Neuronal stem cell (in vitro differentiated cells): ENCODE data around the gene STUB1.

Experiments used
- DNase-seq: peaks from one replicate; pipeline ENCODE4 v3.0.0-alpha.2; 2013; ENCODE audit warnings: low spot score
- H2AFZ ChIP-seq: one replicate; pipeline ENCODE4 v1.6.1; 2013; ENCODE audit warnings: mild to moderate bottlenecking, low read length, inconsistent platforms
- H2AK5ac ChIP-seq: 2 replicates; pipeline ENCODE4 v1.6.1; 2013; ENCODE audit warnings: low read depth, mild to moderate bottlenecking, inconsistent platforms, low read length, moderate library complexity, mixed read lengths
- H2BK120ac ChIP-seq: 2 replicates; pipeline ENCODE4 v1.6.1; 2013; ENCODE audit warnings: low read depth, mild to moderate bottlenecking, inconsistent platforms, low read length, moderate library complexity, mixed read lengths
- H2BK12ac ChIP-seq: one replicate; pipeline ENCODE4 v1.6.1; 2013; ENCODE audit warnings: low read length, inconsistent platforms
- H2BK15ac ChIP-seq: 2 replicates; pipeline ENCODE4 v1.6.1; 2013; ENCODE audit warnings: mild to moderate bottlenecking, low read length, inconsistent platforms, mixed read lengths
- H2BK5ac ChIP-seq: one replicate; pipeline ENCODE4 v1.6.1; 2013; ENCODE audit warnings: inconsistent platforms, mild to moderate bottlenecking, low read length, moderate library complexity
- H3K14ac ChIP-seq: one replicate; pipeline ENCODE4 v1.6.1; 2013; ENCODE audit warnings: low read length, inconsistent platforms
- H3K18ac ChIP-seq: 2 replicates; pipeline ENCODE4 v1.6.1; 2013; ENCODE audit warnings: low read length, inconsistent platforms
- H3K23ac ChIP-seq: 2 replicates; pipeline ENCODE4 v1.6.1; 2013; ENCODE audit warnings: low read depth, mild to moderate bottlenecking, mixed read lengths, low read length, inconsistent platforms; ENCODE audit not compliant: poor library complexity
- H3K27ac ChIP-seq: replicated peaks from 3 replicates; pipeline ENCODE4 v1.5.1; 2013; ENCODE audit warnings: low read length, inconsistent platforms
- H3K27me3 ChIP-seq, 3 experiments: 2 replicates each; pipeline ENCODE4 v1.6.1; 2013; ENCODE audit warnings: low read length in 3 of 3, mild to moderate bottlenecking in 2 of 3, inconsistent platforms in 1 of 3, low read depth in 1 of 3, mixed read lengths in 1 of 3, moderate library complexity in 1 of 3; ENCODE audit not compliant: control insufficient read depth in 3 of 3, insufficient read depth in 3 of 3
- H3K36me3 ChIP-seq, 2 donors: replicated peaks in 1 of 2; 2 replicates each; pipeline ENCODE4 v1.6.1; 2013; ENCODE audit warnings: low read length in 2 of 2; ENCODE audit not compliant: control insufficient read depth in 2 of 2, insufficient read depth in 2 of 2
- H3K4ac ChIP-seq: 2 replicates; pipeline ENCODE4 v1.6.1; 2013; ENCODE audit warnings: inconsistent platforms, mild to moderate bottlenecking, low read length, moderate library complexity
- H3K4me1 ChIP-seq, 2 donors: 1 replicate in 1 of 2; 2 replicates in 1 of 2; pipeline ENCODE4 v1.6.1; 2013; ENCODE audit warnings: low read length in 2 of 2, low read depth in 1 of 2; ENCODE audit not compliant: control insufficient read depth in 2 of 2, insufficient read depth in 1 of 2
- H3K4me2 ChIP-seq: one replicate; pipeline ENCODE4 v1.6.1; 2013; ENCODE audit warnings: mild to moderate bottlenecking, low read length, inconsistent platforms; ENCODE audit not compliant: insufficient read depth, poor library complexity, severe bottlenecking
- H3K4me3 ChIP-seq, 2 donors: 2 replicates each; pipeline ENCODE4 v1.5.1; 2013; ENCODE audit warnings: low read length in 2 of 2, mild to moderate bottlenecking in 2 of 2, inconsistent platforms in 1 of 2, moderate library complexity in 1 of 2
- H3K79me1 ChIP-seq: one replicate; pipeline ENCODE4 v1.6.1; 2013; ENCODE audit warnings: low read depth, mild to moderate bottlenecking, inconsistent platforms, low read length, moderate library complexity
- H3K9ac ChIP-seq: one replicate; pipeline ENCODE4 v1.6.1; 2013; ENCODE audit warnings: mild to moderate bottlenecking, low read depth, low read length, inconsistent platforms; ENCODE audit not compliant: poor library complexity
- H3K9me3 ChIP-seq, 2 donors: replicated peaks in 1 of 2; 2 replicates each; pipeline versions ENCODE3 to v1.6.1; 2013; ENCODE audit warnings: low read length in 2 of 2, mild to moderate bottlenecking in 2 of 2, inconsistent platforms in 1 of 2, low read depth in 1 of 2, mixed read lengths in 1 of 2, moderate library complexity in 1 of 2; ENCODE audit not compliant: control insufficient read depth in 2 of 2, insufficient read depth in 1 of 2
- H4K8ac ChIP-seq: one replicate; pipeline ENCODE4 v1.6.1; 2013; ENCODE audit warnings: low read depth, mild to moderate bottlenecking, inconsistent platforms, low read length, moderate library complexity
- H4K91ac ChIP-seq: one replicate; pipeline ENCODE4 v1.6.1; 2013; ENCODE audit warnings: low read length, low read depth, mild to moderate bottlenecking, inconsistent platforms; ENCODE audit not compliant: poor library complexity
- WGBS, 2 donors: extraction: QIAGEN DNeasy Blood & Tissue Kit; methylation state at CpG; one replicate each; pipeline ENCODE4 v1.1.7; 2013; ENCODE audit warnings: missing lambda C conversion rate in 2 of 2, mixed read lengths in 1 of 2; ENCODE audit not compliant: insufficient read length in 2 of 2, insufficient replicate concordance in 1 of 2; ENCODE audit errors: extremely low coverage in 2 of 2; 5-methylcytosine and 5-hydroxymethylcytosine counted together

STUB1 gene

GRCh38 chr16:706189-707061, 26.2 kb downstream of the STUB1 start:
- Histone ChIP-seq H3K4me3 (peak overlapping the region in 1 of 2 donors; percentile 30), H3K9ac (no peak overlapping the region), H3K9me3 (no peaks in the 10 kb centered on the region), H3K27ac (no peak overlapping the region), H2AFZ (peak overlapping the region; percentile 75), H2BK12ac (no peak overlapping the region), H3K36me3 (no peaks in the 10 kb centered on the region), H3K79me1 (peaks cover 2% of the 10 kb centered on the region), H3K4me1 (peaks cover 17 to 48% of the 10 kb centered on the region in 2 donors), H3K27me3 (peaks cover 35 to 77% (median 39%) of the 10 kb centered on the region in 3 experiments), H3K14ac (no peak overlapping the region), H2BK5ac (peak overlapping the region; percentile 75), H2BK120ac (no peak overlapping the region), H2AK5ac (peak overlapping the region; percentile 75), H3K4ac (no peak overlapping the region), H3K23ac (peak overlapping the region; percentile 73), H2BK15ac (peak overlapping the region; percentile 58), H4K8ac (no peak overlapping the region), H3K18ac (peak overlapping the region; percentile 80), H4K91ac (no peak overlapping the region), H3K4me2 (peak overlapping the region; percentile 69)
- WGBS, 2 donors, result no CpG with 5 or more reads among the region's 49 CpGs
- DNase-seq, result no peak

DNA sequence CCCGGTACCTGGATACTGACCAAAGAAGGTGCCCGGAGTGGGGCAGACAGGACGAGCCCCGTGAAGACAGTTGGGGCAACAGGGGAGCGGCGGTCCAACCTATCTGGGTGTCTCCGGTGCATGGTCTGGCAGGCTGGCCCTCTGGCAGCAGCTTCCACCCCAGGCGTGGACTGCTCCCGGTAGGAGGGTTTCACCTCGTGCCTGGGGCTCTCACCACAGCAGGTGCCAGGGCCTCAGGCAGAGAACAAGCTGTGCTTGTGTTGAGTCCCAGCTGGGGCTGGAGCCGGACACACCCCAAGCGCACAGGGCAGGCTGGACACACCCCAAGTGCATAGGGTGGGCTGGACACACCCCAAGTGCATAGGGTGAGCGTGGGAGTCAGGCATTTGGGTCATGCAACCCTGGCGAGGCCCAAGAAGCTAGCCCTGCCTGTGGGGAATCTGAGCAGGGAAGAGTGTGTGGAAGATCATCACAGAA, 26.9 kb downstream of the STUB1 start:
- Histone ChIP-seq H3K27ac (no peak overlapping the region), H4K8ac (no peak overlapping the region), H3K4me3 (no peak overlapping the region), H2BK120ac (peak overlapping the region; percentile 91), H4K91ac (no peak overlapping the region), H2AFZ (no peak overlapping the region), H3K14ac (peak overlapping the region; percentile 56), H2BK15ac (peak overlapping the region; percentile 58), H3K9ac (peak overlapping the region; percentile 21), H3K27me3 (peaks cover 28 to 70% (median 32%) of the 10 kb centered on the region in 3 experiments), H3K9me3 (no peaks in the 10 kb centered on the region), H3K79me1 (no peaks in the 10 kb centered on the region), H2AK5ac (peak overlapping the region; percentile 75), H3K4me2 (no peak overlapping the region), H3K18ac (peak overlapping the region; percentile 64), H3K36me3 (no peaks in the 10 kb centered on the region), H2BK12ac (peak overlapping the region; percentile 99), H2BK5ac (peak overlapping the region; percentile 24), H3K4ac (peak overlapping the region; percentile 89), H3K4me1 (peaks cover 19 to 50% of the 10 kb centered on the region in 2 donors), H3K23ac (peak overlapping the region; percentile 43)
- no peak for DNase-seq
- WGBS, 2 donors, result no CpG with 5 or more reads among the region's 14 CpGs

DNA sequence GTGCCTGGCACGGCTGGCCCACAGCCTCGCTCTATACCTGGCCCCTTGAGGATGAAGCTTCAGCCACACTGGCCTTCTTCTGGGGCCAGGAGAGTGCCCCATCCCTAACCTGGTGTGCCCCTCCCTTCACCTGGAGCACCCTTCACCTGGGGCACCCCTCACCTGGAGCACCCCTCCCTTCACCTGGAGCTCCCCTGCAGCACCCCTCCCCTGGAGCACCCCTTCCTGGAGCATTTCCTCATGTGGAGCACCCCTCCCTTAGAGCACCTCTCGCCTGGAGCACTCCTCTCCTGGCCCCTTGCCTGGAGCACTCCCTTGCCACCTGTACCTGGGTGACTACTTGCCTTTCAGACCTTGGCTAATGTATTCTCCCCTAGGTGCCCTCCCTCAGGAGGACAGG, 27.8 kb downstream of the STUB1 start:
- no peak overlapping the region for H2BK5ac ChIP-seq
- H3K4ac ChIP-seq, result no peak overlapping the region
- H4K8ac ChIP-seq, result no peak overlapping the region
- H2AFZ ChIP-seq, result no peak overlapping the region
- H3K9me3 ChIP-seq, result no peaks in the 10 kb centered on the region
- H3K79me1 ChIP-seq, result no peaks in the 10 kb centered on the region
- H2BK12ac ChIP-seq, result no peak overlapping the region
- no peaks in the 10 kb centered on the region for H3K36me3 ChIP-seq
- H3K27ac ChIP-seq, result no peak overlapping the region
- H3K14ac ChIP-seq, result no peak overlapping the region
- H3K9ac ChIP-seq, result no peak overlapping the region
- no peak for DNase-seq
- WGBS, 2 donors, result no CpG with 5 or more reads among the region's 3 CpGs
- H2BK15ac ChIP-seq, result no peak overlapping the region
- H2BK120ac ChIP-seq, result no peak overlapping the region
- no peak overlapping the region for H3K23ac ChIP-seq
- no peak overlapping the region for H3K4me3 ChIP-seq
- no peak overlapping the region for H3K4me2 ChIP-seq
- H2AK5ac ChIP-seq, result no peak overlapping the region
- H3K18ac ChIP-seq, result no peak overlapping the region
- peaks cover 19 to 50% of the 10 kb centered on the region in 2 donors for H3K4me1 ChIP-seq
- H4K91ac ChIP-seq, result no peak overlapping the region
- peaks cover 21 to 62% (median 25%) of the 10 kb centered on the region in 3 experiments for H3K27me3 ChIP-seq

GRCh38 chr16:708959-709358, 28.7 kb downstream of the STUB1 start:
- Histone ChIP-seq H2AK5ac (peak overlapping the region; percentile 36), H3K27ac (no peak overlapping the region), H3K4me3 (peak overlapping the region in 1 of 2 donors; percentile 34), H2AFZ (no peak overlapping the region), H4K91ac (no peak overlapping the region), H3K23ac (no peak overlapping the region), H2BK120ac (no peak overlapping the region), H3K4ac (no peak overlapping the region), H3K9ac (no peak overlapping the region), H4K8ac (no peak overlapping the region), H2BK5ac (no peak overlapping the region), H3K4me2 (peak overlapping the region; percentile 11), H3K14ac (peak overlapping the region; percentile 8), H2BK15ac (no peak overlapping the region), H3K18ac (peak overlapping the region; percentile 19), H2BK12ac (no peak overlapping the region), H3K9me3 (no peaks in the 10 kb centered on the region), H3K36me3 (no peaks in the 10 kb centered on the region), H3K27me3 (peaks cover 16 to 56% (median 22%) of the 10 kb centered on the region in 3 experiments), H3K79me1 (no peaks in the 10 kb centered on the region), H3K4me1 (peaks cover 19 to 52% of the 10 kb centered on the region in 2 donors)
- DNase-seq, result no peak
- WGBS, 2 donors, result no CpG with 5 or more reads among the region's 4 CpGs
